Endothelial cell of umbilical vein (primary cell): ENCODE results near the gene AGAP3. TPM values are rescaled to one million over a fixed set of nuclear protein-coding genes. Genes with fewer than 3 reads are reported as not detected.

Experiments
- BruUV-seq: library from RNA; stranded (reverse); fragments of 400-500 nt; replicated peaks from 2 replicates; lab custom pipeline; 2021; lab: Mats Ljungman, UMichigan
- CTCF ChIA-PET: fragments of 300-600, 350-600 bp; sonication (Branson Sonifier 250); formaldehyde crosslinking; loops from one replicate; lab custom pipeline; 2021; ENCODE audit warnings: antibody characterized with exemption, inconsistent platforms; lab: Charles Lee
- POLR2A ChIA-PET: fragments of 300-600, 350-600 bp; sonication (Branson Sonifier 250); formaldehyde crosslinking; loops from one replicate; lab custom pipeline; 2021; ENCODE audit warnings: antibody characterized with exemption, inconsistent platforms; lab: Charles Lee
- DNase-seq: peaks from one replicate; pipeline ENCODE4 v3.0.0-alpha.2; 2011; ENCODE audit warnings: low read depth, low spot score
- FAIRE-seq: peaks from 2 replicates; lab custom pipeline; 2011; peaks lifted over from hg19 to GRCh38; lab: Jason Lieb, UNC
- H2AFZ ChIP-seq: 2 replicates; pipeline ENCODE4 v1.6.0; 2012; ENCODE audit warnings: low read depth, low read length, control low read depth, inconsistent platforms
- H3K27ac ChIP-seq: 2 replicates; pipeline ENCODE4 v1.5.1; 2011; ENCODE audit warnings: low read depth, mild to moderate bottlenecking, control low read depth, low read length, moderate library complexity; ENCODE audit not compliant: insufficient read depth
- H3K27me3 ChIP-seq, 2 experiments: 2 replicates each; pipeline versions ENCODE4 v1.6.0 to v1.6.1; 2011; ENCODE audit warnings: low read length in 2 of 2, mixed read lengths in 1 of 2; ENCODE audit not compliant: control insufficient read depth in 2 of 2, insufficient read depth in 2 of 2
- H3K36me3 ChIP-seq, 2 experiments: 2 replicates in 1 of 2; 3 replicates in 1 of 2; pipeline ENCODE4 v1.5.1; 2011; ENCODE audit warnings: low read length in 2 of 2, mild to moderate bottlenecking in 1 of 2, moderate library complexity in 1 of 2; ENCODE audit not compliant: control insufficient read depth in 2 of 2, insufficient read depth in 2 of 2; ENCODE audit errors: extremely low read depth in 1 of 2
- H3K4me1 ChIP-seq: 3 replicates; pipeline ENCODE4 v1.5.1; 2011; ENCODE audit warnings: mild to moderate bottlenecking, low read length; ENCODE audit not compliant: control insufficient read depth, insufficient read depth; ENCODE audit errors: extremely low read depth
- H3K4me2 ChIP-seq: 2 replicates; pipeline ENCODE4 v1.6.1; 2011; ENCODE audit warnings: low read length, control low read depth, mixed read lengths; ENCODE audit not compliant: insufficient read depth
- H3K4me3 ChIP-seq, 3 experiments: fragments of 200-600 bp in 1 of 3; sonication (generic), shearing (Covaris generic) in 1 of 3; replicated peaks in 1 of 3; 2 replicates each; pipeline ENCODE4 v1.5.1; 2011 to 2016; ENCODE audit warnings: control low read depth in 3 of 3, low read length in 3 of 3, mild to moderate bottlenecking in 2 of 3, inconsistent platforms in 1 of 3, low read depth in 1 of 3, moderate library complexity in 1 of 3; ENCODE audit not compliant: insufficient read depth in 1 of 3
- H3K79me2 ChIP-seq: 2 replicates; pipeline ENCODE4 v1.6.0; 2012; ENCODE audit warnings: low read length, inconsistent platforms; ENCODE audit not compliant: control insufficient read depth, insufficient read depth
- H3K9ac ChIP-seq: replicated peaks from 2 replicates; pipeline ENCODE3; 2011; ENCODE audit warnings: low read length, control low read depth; ENCODE audit not compliant: insufficient read depth; ENCODE audit errors: extremely low read depth
- H3K9me1 ChIP-seq: replicated peaks from 3 replicates; pipeline ENCODE4 v1.6.0; 2011; ENCODE audit warnings: mild to moderate bottlenecking, low read length; ENCODE audit not compliant: control insufficient read depth, insufficient read depth; ENCODE audit errors: extremely low read depth
- H3K9me3 ChIP-seq: replicated peaks from 2 replicates; pipeline ENCODE4 v1.5.1; 2012; ENCODE audit warnings: low read length, inconsistent platforms; ENCODE audit not compliant: control insufficient read depth, insufficient read depth
- H4K20me1 ChIP-seq: replicated peaks from 2 replicates; pipeline ENCODE3; 2011; ENCODE audit warnings: mild to moderate bottlenecking, low read length; ENCODE audit not compliant: control insufficient read depth, insufficient read depth; ENCODE audit errors: extremely low read depth
- CTCF ChIP-seq, 2 donors: IDR thresholded peaks; 1 replicate in 1 of 2; 2 replicates in 1 of 2; pipeline ENCODE4 v1.5.1; 2011; ENCODE audit warnings: low read length in 2 of 2, mild to moderate bottlenecking in 2 of 2, moderate library complexity in 2 of 2, control low read depth in 1 of 2, inconsistent platforms in 1 of 2, low read depth in 1 of 2; ENCODE audit not compliant: insufficient read depth in 1 of 2; ENCODE audit errors: extremely low read depth in 1 of 2
- EZH2 ChIP-seq: IDR thresholded peaks from 2 replicates; pipeline ENCODE4 v1.6.1; 2012; ENCODE audit warnings: borderline replicate concordance, low read depth, mild to moderate bottlenecking, moderate library complexity, low read length, inconsistent platforms; ENCODE audit not compliant: severe bottlenecking
- GATA2 ChIP-seq: IDR thresholded peaks from 2 replicates; pipeline ENCODE4 v1.7.0; 2011; ENCODE audit warnings: low read depth, mild to moderate bottlenecking, moderate library complexity, mixed read lengths, low read length; ENCODE audit not compliant: insufficient read length, insufficient read depth
- JUN ChIP-seq: IDR thresholded peaks from 2 replicates; pipeline ENCODE4 v1.6.1; 2011; ENCODE audit warnings: borderline replicate concordance, low read depth; ENCODE audit not compliant: insufficient read length, insufficient read depth
- MYC ChIP-seq: IDR thresholded peaks from one replicate; pipeline ENCODE4 v1.6.1; 2011; ENCODE audit warnings: mild to moderate bottlenecking, low read depth, low read length
- POLR2A ChIP-seq: IDR thresholded peaks from 2 replicates; pipeline ENCODE4 v1.6.1; 2012; ENCODE audit warnings: low read depth, mild to moderate bottlenecking, control low read depth, low read length
- POLR2AphosphoS5 ChIP-seq: IDR thresholded peaks from 2 replicates; pipeline ENCODE4 v1.6.1; 2012; ENCODE audit warnings: low read depth, mild to moderate bottlenecking, control low read depth, low read length, moderate library complexity; ENCODE audit not compliant: insufficient read depth
- dilution Hi-C: fragments of 300-500 bp; cut with MboI; formaldehyde crosslinking; loops from one replicate; pipeline ENCODE4 v1.15.0; 2019; ENCODE audit warnings: low sequenced_read_pairs; ENCODE audit not compliant: extremely low pct_ligation_motif_present
- intact Hi-C: fragments of 100-400 bp; cut with micrococcal nuclease; formaldehyde crosslinking; loops from one replicate; pipeline ENCODE4 v1.10.0; 2022
- polyA plus RNA-seq, 4 experiments: library from polyadenylated mRNA; depleted of rRNA in 3 of 4; stranded (reverse) in 3 of 4; unstranded in 1 of 4; fragments of >200 nt; gene quantifications; 2 replicates each; pipeline versions ENCODE4 v1.2.1 to v1.2.3, GENCODE V29; 2011 to 2012; ENCODE audit warnings: missing spikeins in 1 of 4
- total RNA-seq: library from RNA; stranded (reverse); gene quantifications from 2 replicates; pipeline ENCODE4 v1.2.3, GENCODE V29; 2021
- TF ChIP-seq, protein P1 (sequence below): IDR thresholded peaks from 2 replicates; pipeline ENCODE4 v1.6.1; 2011; ENCODE audit not compliant: insufficient read depth, insufficient read length

Gene AGAP3
- total and polyA plus RNA-seq, 2 donors (not counting 3 experiments of a cell fraction or from before 2014, with no cell fraction given) = 171 to 174 TPM

GRCh38 chr7:151074817-151075661 lies 11.2 kb upstream of the AGAP3 start:
- no peaks in the 10 kb centered on the region for H4K20me1 ChIP-seq
- no peak overlapping the region for H3K9ac ChIP-seq
- DNase-seq (no peak), FAIRE-seq (no peak)
- no TSS peak for BruUV-seq
- H3K4me3 ChIP-seq = no peak overlapping the region
- ChIA-PET CTCF (interaction anchor here (1.0 to 2.1 kb wide), 2 partner anchors 10 to 62 kb away, joined by 3 to 4 read pairs; no protein-coding TSS in a partner anchor), POLR2A (no interaction called here)
- no peaks in the 10 kb centered on the region for H3K27me3 ChIP-seq
- H3K9me3 ChIP-seq = no peaks in the 10 kb centered on the region
- peaks cover 14% of the 10 kb centered on the region for H3K79me2 ChIP-seq
- no peak overlapping the region for H3K4me2 ChIP-seq
- dilution Hi-C loops = no loop called here
- intact Hi-C loops = no loop called here
- no peak overlapping the region for H3K27ac ChIP-seq
- TF ChIP-seq MYC (no peak), POLR2AphosphoS5 (no peak)
- peaks cover 5 to 44% of the 10 kb centered on the region in 2 experiments for H3K36me3 ChIP-seq
- no peak overlapping the region for H2AFZ ChIP-seq
- peaks cover 10% of the 10 kb centered on the region for H3K4me1 ChIP-seq
- H3K9me1 ChIP-seq = no peaks in the 10 kb centered on the region

DNA sequence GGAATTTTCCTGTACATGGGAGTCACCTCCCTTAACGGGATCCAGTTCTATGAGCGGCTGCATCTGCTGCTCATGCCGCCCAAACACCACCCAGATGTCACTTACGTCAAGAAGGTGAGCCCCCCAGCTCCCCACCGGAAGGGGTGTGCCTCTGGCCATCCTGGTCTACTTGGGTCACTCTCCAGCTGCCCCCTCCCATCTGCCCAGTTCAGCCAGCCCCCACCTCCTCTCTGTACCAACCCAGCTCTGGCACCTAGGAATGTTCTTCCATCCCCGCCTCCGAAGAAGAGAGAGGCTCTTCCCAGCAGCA lies 10.7 kb upstream of the AGAP3 start:
- Histone ChIP-seq H3K9me3 (no peaks in the 10 kb centered on the region), H3K79me2 (peaks cover 18% of the 10 kb centered on the region), H3K4me2 (no peak overlapping the region), H2AFZ (no peak overlapping the region), H3K9me1 (no peaks in the 10 kb centered on the region), H3K27me3 (no peaks in the 10 kb centered on the region), H3K36me3 (peaks cover 2 to 39% of the 10 kb centered on the region in 2 experiments), H4K20me1 (no peaks in the 10 kb centered on the region), H3K9ac (no peak overlapping the region), H3K27ac (no peak overlapping the region), H3K4me3 (no peak overlapping the region), H3K4me1 (peaks cover 10% of the 10 kb centered on the region)
- intact Hi-C loops (no loop called here), dilution Hi-C loops (no loop called here)
- no peak for TF ChIP-seq POLR2A
- TF ChIP-seq, protein P1, sequence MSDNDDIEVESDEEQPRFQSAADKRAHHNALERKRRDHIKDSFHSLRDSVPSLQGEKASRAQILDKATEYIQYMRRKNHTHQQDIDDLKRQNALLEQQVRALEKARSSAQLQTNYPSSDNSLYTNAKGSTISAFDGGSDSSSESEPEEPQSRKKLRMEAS = no peak
- no peak for TF ChIP-seq JUN
- no peak for TF ChIP-seq MYC
- no peak for TF ChIP-seq POLR2AphosphoS5
- no peak for TF ChIP-seq GATA2
- no peak for TF ChIP-seq CTCF (IDR thresholded peaks at IDR 0.05; ENCODE audit: extremely low read depth in 1 of 2, insufficient read depth in 1 of 2, low read depth in 1 of 2, low read length in 2 of 2)
- TF ChIP-seq EZH2 = no peak
- BruUV-seq = no TSS peak
- ChIA-PET POLR2A (no interaction called here), CTCF (interaction anchor here (0.9 to 3.0 kb wide), 4 partner anchors 8 to 36 kb away, joined by 3 to 12 read pairs (median 4); no protein-coding TSS in a partner anchor)
- DNase-seq (no peak), FAIRE-seq (no peak)
